Omental fat pad (tissue), 4 donors: ENCODE results near the gene FGD4. TPM values are rescaled to one million over a fixed set of nuclear protein-coding genes. Genes with fewer than 3 reads are reported as not detected.

Source experiments
- ATAC-seq: fragments of 150-250 bp; one replicate; pipeline ENCODE4 v1.9.1; 2016; ENCODE audit warnings: mild to moderate bottlenecking, moderate library complexity; ENCODE audit not compliant: low FRiP score
- DNase-seq: peaks from one replicate; pipeline ENCODE4 v3.0.0-alpha.2; 2019; ENCODE audit warnings: low spot score
- total RNA-seq, 4 donors: library from RNA; depleted of rRNA; stranded (reverse); fragments of >200 nt; gene quantifications; one replicate each; pipeline ENCODE4 v1.1.0, GENCODE V29; 2016
- TF ChIP-seq, protein P1 (sequence below), 3 donors: fragments of 450-650 bp; IDR thresholded peaks; one replicate each; pipeline ENCODE4 v1.5.1; 2016 to 2017; ENCODE audit warnings: antibody characterized with exemption in 3 of 3, mild to moderate bottlenecking in 3 of 3, moderate library complexity in 2 of 3

FGD4 gene
- total RNA-seq, 4 donors from 2014 or later = 43.1 to 111 (median 51.5) TPM

DNA sequence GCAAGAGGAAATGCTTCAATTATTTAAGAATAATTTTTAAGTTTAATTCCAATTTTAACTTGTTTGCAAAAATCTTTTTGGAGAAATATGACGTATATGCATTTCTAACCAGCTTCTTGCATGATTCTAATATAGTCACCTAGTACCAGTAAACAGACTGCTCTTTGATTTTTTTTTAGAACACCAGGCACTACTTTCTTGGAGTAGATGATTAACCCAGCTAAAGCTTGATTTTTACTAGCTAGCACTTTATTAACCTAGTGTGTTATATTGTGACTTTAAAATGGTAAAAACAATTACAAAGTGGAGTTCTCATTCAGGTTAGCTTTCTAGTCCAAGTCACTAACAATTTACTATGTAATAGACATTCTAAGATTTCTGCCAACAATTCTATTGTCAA lies 32.6 kb upstream of the FGD4 start:
- DNase-seq (no peak), ATAC-seq (no peak)
- TF ChIP-seq, protein P1, sequence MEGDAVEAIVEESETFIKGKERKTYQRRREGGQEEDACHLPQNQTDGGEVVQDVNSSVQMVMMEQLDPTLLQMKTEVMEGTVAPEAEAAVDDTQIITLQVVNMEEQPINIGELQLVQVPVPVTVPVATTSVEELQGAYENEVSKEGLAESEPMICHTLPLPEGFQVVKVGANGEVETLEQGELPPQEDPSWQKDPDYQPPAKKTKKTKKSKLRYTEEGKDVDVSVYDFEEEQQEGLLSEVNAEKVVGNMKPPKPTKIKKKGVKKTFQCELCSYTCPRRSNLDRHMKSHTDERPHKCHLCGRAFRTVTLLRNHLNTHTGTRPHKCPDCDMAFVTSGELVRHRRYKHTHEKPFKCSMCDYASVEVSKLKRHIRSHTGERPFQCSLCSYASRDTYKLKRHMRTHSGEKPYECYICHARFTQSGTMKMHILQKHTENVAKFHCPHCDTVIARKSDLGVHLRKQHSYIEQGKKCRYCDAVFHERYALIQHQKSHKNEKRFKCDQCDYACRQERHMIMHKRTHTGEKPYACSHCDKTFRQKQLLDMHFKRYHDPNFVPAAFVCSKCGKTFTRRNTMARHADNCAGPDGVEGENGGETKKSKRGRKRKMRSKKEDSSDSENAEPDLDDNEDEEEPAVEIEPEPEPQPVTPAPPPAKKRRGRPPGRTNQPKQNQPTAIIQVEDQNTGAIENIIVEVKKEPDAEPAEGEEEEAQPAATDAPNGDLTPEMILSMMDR (IDR thresholded peaks at IDR 0.05) = no peak

DNA sequence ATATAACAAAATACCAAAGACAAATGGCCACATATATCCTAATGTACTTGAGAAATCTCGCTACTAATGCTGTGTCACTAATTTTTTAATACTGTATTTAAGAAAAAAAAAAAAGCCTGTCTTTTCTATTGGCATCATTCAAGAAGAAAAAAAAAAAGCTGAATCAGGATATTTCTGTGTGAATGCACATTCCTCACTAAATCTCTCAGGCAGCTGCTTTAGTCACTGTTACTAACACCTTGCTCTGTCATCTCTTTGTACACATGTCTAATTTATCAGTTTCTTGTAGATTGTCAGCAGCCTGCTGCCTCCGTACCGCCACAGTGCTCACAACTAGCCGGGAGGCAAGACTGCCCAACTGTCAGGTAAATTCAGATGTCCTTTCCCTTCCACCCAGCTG lies 32.0 kb upstream of the FGD4 start:
- DNase-seq = no peak
- ATAC-seq = no peak
- TF ChIP-seq, protein P1 (IDR thresholded peaks at IDR 0.05) = no peak

DNA sequence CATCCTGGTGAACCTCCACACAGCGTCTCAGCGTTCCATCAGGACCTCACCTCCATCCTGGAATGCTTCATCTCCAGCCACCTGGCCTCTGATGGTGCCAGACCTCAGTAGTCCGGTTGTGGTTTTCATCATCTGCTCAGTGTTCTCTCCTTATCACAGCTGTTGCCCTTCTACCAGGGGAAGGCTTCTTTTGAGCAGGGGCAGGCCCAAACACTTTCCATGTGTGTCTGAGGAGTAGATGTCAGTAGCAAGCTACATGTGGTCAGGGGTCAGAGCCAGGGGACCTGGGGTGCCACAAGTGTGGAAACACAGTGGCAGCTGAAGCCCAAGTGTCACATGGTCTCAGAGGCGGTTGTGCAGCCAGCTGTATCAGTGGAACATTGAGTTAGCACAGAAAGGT lies 30.2 kb upstream of the FGD4 start:
- DNase-seq = no peak
- no peak for ATAC-seq
- TF ChIP-seq, protein P1 (IDR thresholded peaks at IDR 0.05) = no peak

DNA sequence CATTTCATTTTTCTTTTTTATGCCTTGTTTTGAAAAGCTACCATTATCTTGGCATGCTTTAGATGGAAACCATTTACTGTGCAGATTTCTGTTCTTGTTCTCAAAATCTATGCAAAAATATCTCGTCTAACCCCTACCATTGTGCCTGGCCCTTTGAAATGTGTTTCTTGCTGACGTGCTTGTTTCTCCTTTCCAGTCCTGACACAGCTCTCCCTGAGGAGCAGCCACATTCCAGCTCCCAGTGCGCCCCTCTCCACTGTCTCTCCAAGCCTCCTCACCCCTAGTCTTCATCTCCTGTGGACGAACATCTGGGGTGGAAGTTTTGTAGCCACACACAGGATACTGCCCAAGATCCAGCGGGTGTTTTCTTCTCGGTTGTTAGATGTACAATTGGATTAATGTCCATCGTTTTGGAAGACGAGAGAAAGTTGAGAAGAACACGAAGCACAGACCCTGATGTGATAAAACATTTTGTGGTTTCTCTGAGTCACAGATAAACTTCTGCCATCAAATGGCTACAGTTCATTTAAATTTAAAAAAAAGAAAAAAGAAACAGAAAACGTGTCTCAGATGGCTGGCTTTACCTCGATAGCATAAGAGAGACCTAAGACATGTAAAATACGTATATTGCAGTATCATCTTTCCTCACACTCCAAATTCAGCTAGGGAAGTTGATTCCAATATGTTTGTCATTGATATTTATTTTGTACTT lies 21.9 kb upstream of the FGD4 start:
- DNase-seq (no peak), ATAC-seq (no peak)
- TF ChIP-seq, protein P1 (IDR thresholded peaks at IDR 0.05) = no peak

DNA sequence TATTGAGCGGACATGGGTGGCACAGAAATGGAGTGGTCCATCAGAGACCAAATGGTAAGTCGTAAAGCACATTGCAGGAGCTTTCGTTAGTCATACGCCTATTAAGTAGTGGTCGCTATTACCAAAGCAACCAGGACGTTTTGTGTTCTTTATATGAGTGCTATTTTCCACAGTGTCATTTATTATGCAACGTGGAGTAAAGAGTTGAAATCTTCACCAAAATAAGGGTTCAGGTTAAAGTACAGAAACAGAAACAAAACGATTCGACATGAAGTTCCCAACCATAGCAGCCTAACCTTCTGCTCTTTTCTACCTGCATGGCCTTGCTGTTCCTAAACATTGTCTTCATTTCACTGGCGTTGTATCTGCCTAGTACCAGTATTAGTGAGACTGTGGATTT lies 20.1 kb upstream of the FGD4 start:
- no peak for DNase-seq

DNA sequence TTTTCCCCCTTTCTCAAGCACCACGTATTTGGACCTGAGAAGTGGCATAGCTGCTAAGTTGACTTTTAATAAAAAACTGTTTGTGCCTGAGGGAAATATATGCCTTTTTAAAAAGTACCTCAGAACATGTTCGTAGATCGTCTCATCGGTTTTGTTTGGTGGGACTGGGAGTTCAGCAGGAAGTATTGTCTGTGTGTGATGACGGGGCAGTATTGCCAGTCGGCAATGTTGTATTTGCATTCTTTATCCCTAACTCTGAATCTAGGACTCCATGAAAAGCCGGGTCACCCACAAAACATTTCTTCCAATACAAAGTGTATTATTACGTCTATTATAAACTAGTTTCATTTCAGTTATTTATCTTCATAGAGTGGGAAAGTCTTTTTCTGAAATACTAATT lies 19.7 kb upstream of the FGD4 start:
- DNase-seq (no peak), ATAC-seq (no peak)
- TF ChIP-seq, protein P1 (IDR thresholded peaks at IDR 0.05) = no peak

More for the DNA sequence above, 20.1 kb upstream of the FGD4 start:
- TF ChIP-seq, protein P1 (IDR thresholded peaks at IDR 0.05) = no peak
- ATAC-seq = no peak

DNA sequence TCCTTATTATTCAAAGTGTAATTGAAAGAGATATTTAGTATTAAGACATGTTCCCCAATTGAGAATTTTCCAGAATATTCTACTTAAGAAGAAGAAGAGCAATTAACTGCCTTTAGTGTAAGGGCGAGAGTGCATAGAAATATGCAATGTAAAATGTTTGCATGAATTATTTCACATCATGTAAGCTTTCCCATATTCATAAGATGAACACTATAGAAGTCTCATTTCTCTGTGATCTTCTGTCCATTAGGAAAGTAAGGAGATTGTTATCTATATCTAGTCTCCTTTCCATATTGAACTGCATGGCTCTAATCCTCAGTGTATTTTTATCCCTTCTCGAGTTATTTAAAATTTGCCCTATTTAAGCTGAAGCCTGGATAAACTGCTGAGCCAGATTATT lies 17.1 kb upstream of the FGD4 start:
- TF ChIP-seq, protein P1 (IDR thresholded peaks at IDR 0.05) = no peak
- DNase-seq (no peak), ATAC-seq (no peak)
